SH-SY5Y (cell line): Measurements from ENCODE around the gene CCDC158.

Experiments
- GATA2 ChIP-seq: IDR thresholded peaks from 2 replicates; pipeline ENCODE4 v1.6.1; 2011; ENCODE audit warnings: mild to moderate bottlenecking, low read depth, low read length
- GATA3 ChIP-seq: IDR thresholded peaks from 2 replicates; pipeline ENCODE4 v1.6.1; 2011; ENCODE audit warnings: low read depth, mild to moderate bottlenecking, low read length, moderate library complexity

GRCh38 chr4:76401654-76402053, 19.3 kb downstream of the CCDC158 start:
- TF ChIP-seq GATA2 (no peak), GATA3 (no peak)
